ENCODE results near the gene FREY1.

FREY1 gene

DNA sequence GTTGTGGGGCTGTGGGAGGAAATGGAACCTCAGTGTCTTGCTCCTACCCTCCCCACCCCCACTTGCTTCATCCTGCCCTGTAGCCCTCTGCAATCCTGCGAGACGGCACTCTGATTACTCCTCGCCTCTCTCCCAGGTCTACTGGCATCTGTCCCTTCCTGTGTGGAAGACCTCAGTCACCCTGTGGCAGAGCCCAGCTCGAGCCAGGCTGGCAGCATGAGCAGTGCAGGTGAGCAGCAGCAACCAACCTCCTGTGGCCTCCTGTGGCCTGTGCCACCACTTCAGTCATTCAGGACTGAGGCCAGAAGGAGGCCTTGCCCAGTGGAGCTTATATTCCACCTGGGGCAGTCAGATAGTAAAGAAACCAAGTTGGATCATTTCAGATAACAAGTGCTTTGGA is 36.4 kb downstream of the FREY1 start:
- no peak for DNase-seq (ENCODE audit: low read depth)

DNA sequence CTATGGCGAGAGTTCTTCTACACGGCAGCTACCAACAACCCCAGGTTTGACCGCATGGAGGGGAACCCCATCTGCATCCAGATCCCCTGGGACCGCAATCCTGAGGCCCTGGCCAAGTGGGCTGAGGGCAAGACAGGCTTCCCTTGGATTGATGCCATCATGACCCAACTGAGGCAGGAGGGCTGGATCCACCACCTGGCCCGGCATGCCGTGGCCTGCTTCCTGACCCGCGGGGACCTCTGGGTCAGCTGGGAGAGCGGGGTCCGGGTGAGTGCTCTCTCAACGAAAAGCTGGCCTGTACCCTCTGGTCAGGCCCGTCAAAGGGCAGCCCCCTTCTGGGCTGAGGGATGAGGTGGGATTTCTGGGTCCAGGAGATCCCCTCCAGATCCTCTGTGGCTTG is 37.5 kb downstream of the FREY1 start:
- no peak for DNase-seq (ENCODE audit: low read depth)

DNA sequence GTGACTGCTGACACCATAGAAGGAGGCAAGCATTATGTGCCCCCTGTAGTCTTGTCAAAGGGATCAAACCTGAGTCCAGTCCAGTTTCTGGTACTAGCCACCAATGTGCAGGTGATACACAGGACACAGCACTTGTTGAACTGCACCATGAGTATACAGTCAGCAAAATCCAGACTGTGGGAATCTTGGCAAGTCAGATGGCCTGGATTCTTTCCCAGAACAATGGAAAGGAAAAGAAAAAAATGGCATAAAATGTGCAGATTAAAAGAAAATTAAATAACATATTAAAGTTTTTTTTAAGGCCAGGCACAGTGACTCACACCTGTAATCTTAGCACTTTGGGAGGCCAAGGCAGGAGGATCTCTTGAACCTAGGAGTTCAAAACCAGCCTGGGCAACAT is 43.0 kb downstream of the FREY1 start:
- no peak for DNase-seq (ENCODE audit: low read depth)

DNA sequence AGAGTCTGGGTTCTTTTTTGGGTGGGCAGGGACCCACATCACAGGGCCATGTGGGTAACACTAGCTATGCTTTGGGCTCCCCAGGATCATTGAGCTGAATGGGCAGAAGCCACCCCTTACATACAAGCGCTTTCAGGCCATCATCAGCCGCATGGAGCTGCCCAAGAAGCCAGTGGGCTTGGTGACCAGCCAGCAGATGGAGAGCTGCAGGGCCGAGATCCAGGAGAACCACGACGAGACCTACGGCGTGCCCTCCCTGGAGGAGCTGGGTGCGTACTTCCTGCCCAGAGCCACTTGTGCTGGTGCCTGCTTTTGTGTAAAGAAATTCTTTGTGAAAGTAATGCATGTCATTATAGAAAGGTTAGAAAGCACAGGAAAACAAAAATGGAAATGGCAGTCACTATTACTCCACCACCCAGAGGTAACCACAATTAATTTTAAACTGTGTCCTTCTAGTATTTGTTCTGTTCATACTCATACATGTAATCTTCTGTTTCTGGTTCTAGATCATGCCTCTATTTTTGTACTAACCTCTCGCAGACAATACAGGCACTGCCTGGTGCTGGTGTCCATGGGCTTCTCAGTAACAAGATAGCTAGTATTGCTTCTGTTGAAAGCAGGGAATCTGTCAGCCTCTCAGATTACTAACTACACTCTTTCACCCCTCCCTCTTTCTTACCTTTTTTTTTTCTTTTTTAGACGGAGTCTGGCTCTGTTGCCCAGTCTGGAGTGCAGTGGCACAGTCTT is 46.1 kb downstream of the FREY1 start:
- DNase-seq (ENCODE audit: low read depth) = no peak

DNA sequence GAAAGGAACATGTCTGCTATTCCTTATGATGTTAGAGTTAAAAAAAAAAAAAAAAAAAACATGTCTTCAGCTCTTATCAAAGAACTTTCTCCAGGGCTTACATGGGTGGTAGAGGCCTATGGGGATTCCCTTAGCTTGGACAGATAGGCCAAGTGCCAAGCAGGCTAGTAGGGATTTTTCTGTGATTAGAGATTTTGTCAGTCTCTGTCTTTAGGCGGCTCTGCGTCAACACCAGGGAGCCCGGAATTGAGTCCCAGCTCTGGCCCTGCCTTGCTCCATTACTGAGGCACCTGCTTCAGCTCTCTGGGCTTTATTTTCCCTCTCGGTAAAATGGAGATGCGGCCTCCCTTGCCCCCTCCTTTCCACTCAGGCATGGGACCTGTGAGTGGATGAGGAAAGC is 46.7 kb downstream of the FREY1 start:
- DNase-seq (ENCODE audit: low read depth) = no peak

DNA sequence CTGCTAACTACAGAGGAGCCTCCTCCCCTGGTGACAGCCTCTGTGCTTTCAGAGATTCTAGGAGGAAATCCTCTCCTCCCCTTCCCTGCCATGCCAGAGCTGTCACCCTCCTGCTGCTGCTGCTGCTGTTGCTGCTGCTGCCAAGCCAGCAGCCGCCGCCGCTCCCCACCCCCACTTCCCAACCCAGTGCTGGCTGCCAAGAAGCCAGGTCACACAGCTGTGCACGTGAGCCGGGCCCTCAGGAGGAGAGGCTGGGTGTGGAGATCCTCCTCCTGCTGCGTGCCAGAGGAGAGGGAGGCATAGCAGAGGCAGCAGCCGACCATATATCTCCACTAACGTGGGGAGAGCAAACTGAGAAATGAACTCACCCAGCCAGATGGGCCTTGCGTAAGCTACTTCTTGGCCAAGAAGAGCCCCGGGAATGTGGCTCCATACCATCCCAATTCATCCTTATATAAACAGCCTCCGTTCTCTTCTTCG is 47.4 kb downstream of the FREY1 start:
- peak; percentile 93 for DNase-seq (ENCODE audit: low read depth)

DNA sequence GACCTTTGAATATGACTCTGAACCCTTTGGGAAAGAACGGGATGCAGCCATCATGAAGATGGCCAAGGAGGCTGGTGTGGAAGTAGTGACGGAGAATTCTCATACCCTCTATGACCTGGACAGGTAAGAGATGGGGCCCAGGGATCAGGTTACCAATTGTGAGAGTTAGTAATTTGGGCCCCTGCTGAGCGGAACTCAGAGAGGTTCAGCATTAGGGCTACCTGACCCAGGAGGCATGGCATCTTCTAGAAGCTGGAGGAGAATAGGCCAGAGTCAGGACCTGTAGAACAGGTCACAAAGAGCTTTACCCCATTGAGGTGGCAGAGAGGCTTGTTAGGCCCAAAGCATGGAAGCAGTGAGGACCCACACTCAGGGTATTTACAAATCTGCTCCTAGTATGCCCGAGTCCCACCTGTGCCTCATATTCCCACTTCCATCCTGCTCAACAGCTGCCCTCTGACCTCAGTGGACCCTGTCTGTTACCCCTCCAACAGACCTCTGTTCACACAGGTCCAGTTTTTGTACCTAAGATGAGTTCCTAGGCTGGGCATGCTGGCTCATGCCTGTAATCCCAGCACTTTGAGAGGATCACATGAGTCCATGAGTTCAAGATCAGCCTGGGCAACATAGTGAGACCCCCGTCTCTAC is 48.2 kb downstream of the FREY1 start:
- no peak for DNase-seq (ENCODE audit: low read depth)

DNA sequence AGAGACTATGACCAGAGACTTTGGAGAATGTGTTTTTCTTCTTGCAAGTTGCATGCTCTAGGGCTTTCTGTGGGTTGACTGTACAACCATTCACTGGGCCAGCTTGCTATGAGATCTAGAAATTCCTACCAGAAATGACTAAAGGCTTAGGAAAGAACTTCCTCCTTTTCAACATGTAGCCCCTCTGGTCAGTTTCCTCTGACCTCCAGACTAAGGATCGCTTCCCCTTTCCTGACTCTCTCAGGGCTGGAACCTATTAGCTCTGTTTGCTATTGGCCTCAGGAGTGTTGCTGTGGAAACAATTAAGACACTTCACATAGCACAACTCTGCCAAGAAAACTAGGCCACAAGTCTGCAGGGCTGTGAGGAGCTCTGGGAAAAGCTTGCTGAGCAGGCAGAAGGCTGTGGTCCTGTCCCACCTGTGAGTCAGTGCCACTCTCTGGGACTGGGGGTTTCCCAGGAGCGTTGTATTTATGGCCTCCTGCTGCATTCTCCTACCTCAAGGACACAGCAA is 49.1 kb downstream of the FREY1 start:
- peak; percentile 98 for DNase-seq (ENCODE audit: low read depth)
